GM20000 (cell line): ENCODE data around the gene STEAP1B.
A peak's percentile ranks its signal among the peaks of the same experiment; 100 is the strongest.
"Not testable (repeated sequence)": the region's sequence is repeated elsewhere in the genome, so short reads cannot be mapped to it uniquely, and the experiment has no call there.

Source experiments
- DNase-seq: peaks from one replicate; pipeline ENCODE4 v3.0.0; 2012; ENCODE audit warnings: low spot score
- TF ChIP-seq, protein P1 (sequence below): IDR thresholded peaks from 2 replicates; pipeline ENCODE4 v1.5.1; 2012; ENCODE audit warnings: mild to moderate bottlenecking, control low read depth; ENCODE audit errors: extremely low read depth, missing control alignments

STEAP1B gene

DNA sequence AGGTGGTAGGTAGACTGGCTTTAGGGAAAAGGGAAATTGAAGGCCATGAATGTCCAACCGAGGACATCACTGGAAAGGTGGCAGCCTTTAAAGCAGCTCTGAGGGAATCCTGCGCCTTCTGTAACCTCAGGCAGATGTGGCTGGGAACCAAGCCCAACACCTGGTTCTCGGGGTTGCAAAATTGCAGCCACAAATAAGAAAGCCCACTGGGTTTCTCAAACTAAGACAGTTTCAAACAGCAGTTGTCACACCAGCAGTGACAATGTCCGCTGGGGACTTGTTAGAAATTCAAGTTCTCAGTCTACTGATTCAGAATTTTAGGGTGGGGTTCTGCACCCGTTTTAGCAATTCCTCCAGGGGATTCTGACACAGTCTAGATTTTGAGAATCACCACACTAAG is 42.7 kb upstream of the STEAP1B start:
- TF ChIP-seq, protein P1, sequence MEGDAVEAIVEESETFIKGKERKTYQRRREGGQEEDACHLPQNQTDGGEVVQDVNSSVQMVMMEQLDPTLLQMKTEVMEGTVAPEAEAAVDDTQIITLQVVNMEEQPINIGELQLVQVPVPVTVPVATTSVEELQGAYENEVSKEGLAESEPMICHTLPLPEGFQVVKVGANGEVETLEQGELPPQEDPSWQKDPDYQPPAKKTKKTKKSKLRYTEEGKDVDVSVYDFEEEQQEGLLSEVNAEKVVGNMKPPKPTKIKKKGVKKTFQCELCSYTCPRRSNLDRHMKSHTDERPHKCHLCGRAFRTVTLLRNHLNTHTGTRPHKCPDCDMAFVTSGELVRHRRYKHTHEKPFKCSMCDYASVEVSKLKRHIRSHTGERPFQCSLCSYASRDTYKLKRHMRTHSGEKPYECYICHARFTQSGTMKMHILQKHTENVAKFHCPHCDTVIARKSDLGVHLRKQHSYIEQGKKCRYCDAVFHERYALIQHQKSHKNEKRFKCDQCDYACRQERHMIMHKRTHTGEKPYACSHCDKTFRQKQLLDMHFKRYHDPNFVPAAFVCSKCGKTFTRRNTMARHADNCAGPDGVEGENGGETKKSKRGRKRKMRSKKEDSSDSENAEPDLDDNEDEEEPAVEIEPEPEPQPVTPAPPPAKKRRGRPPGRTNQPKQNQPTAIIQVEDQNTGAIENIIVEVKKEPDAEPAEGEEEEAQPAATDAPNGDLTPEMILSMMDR: no peak
- no peak for DNase-seq

DNA sequence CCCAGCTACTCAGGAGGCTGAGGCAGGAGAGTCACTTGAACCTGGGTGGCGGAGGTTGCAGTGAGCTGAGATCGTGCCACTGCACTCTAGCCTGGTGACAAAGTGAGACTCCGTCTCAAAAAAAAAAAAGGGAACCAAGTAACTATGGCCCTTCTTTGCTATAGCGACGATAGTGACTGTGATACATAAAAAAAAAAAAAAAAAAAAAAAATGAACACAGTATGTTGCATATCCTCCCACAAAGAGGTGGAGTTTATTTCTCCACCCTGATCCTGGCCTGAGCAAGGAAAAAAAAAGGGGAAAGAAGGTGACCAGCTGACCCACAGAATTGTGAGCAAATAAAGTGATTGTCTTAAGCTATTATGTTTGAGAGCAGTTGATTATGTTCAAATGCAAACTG is 42.3 kb upstream of the STEAP1B start:
- TF ChIP-seq, protein P1: no peak
- DNase-seq: no peak

DNA sequence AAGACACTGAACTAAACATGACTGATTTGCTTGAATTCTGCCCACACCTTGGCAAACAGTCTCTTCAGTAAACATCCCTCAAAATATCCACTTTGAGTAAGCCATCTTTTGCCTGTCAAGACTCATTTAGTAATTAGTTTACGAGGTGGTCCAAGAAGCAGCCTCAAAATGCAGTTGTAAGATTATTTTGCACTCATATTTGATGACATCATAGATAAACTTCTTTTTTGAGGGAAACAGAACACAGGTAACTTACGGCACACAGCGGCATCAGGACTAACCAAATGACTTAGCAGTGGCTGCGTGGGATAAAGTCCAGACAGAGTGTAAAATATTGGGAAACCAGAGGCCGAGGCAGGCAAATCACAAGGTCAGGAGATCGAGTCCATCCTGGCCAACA is 41.8 kb upstream of the STEAP1B start:
- TF ChIP-seq, protein P1: no peak
- no peak for DNase-seq

DNA sequence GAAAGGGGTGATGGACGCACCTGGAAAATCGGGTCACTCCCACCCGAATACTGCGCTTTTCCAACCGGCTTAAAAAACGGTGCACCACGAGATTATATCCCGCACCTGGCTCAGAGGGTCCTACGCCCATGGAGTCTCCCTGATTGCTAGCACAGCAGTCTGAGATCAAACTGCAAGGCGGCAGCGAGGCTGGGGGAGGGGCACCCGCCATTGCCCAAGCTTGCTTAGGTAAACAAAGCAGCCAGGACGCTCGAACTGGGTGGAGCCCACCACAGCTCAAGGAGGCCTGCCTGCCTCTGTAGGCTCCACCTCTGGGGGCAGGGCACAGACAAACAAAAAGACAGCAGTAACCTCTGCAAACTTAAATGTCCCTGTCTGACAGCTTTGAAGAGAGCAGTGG is 28.5 kb upstream of the STEAP1B start:
- DNase-seq: not testable (repeated sequence)

DNA sequence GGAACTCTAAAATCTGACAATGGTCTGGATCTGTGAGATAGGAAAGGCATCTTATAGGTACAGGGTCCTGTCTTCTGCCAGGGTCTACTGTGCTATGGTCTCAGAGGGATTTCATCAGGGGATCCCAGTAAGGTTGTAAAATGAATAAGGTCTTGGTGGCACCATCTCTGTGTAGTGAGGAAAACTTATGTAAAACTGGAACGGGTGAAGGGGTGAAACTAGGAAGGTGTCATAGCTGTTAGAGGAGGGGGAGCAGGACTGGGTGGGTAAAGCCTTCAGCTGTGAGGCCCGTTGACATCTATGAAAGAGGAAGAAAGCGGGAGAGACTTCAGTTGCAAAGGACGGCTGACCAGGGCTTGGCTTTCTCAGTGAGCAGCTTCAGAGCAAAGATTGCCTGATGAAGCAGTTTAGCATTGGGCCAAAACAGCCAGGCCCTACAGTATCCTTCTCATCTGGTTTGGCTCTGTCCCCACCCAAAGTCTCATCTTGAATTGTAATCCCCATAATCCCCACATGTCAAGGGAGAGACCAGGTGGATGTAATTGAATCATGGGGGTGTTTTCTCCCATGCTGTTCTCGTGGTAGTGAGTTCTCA is 24.5 kb upstream of the STEAP1B start:
- not testable (repeated sequence) for DNase-seq

DNA sequence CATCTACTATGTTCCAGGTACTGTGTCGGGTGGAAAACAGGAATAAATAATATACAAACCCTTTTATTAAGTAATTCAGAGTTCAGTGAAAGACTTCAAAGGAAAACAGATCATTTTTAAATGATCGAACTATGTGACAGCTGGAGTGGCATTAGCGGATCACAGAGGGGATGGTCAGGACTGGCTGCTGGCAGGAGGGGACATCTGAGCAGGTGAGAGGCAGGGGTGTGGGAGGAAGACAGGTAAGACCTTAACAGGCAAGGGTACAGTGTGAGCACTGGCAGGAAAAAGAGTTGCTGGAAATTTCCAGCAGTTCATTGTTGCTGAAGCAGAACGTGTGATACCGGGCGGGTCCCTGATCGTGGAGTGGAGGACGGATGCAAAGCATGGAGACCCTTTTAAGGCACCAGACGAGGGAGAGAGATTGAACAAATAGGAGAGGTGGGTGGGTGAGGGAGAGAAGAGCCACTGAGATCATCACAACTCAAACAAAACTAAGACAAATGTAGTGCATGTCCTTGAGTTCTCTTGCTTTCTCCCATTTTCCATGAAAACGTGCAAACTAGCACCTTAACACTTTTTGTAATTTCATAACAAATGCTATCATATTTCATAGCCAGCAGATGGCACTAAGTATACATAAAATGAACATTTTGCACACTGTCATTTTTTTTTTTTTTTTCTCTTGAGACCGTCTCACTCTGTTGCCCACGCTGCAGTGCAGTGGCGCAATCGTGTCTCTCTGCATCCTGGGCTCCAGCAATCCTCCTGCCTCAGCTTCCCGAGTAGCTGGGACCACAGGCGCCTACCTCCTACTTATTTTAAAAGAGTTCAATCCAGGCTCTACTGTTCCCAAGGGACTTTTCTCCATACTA is 23.7 kb upstream of the STEAP1B start:
- not testable (repeated sequence) for DNase-seq

DNA sequence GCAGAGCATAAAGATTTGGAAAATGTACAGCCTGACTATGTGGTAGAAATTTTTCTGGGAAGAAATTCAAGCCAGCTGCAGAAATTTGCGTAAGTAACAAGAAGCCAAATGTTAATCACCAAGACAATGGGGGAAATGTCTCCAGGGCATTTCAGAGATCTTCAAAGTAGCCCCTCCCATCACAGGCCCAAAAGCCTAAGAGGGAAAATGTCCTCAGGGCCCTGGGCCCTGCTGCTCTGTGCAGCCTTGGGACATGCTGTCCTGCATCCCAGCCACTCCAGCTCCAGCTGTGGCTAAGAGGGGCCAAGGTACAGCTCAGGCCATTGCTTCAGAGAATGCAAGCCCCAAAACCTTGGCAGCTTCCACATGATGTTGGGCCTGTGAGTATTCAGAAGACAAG is 19.6 kb upstream of the STEAP1B start:
- not testable (repeated sequence) for DNase-seq

DNA sequence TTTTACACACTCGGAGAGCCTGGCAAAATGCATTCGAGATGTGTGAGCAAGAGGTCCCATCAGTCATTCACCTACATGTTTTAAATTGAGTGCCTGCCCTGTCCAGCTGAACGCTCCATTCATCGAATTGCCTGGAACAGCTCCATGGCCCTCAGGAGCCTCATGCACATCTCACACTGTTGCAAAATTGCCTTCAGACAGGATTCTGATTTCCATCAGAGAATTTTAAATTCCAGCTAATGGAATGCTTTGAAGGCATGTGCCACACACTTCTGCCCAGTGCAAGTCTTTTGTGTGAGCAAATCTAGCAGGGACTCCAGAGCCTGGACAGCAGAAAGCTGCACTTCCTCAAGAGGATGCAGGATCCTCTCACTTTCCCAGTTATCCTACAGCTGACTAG is 17.0 kb upstream of the STEAP1B start:
- DNase-seq: not testable (repeated sequence)

DNA sequence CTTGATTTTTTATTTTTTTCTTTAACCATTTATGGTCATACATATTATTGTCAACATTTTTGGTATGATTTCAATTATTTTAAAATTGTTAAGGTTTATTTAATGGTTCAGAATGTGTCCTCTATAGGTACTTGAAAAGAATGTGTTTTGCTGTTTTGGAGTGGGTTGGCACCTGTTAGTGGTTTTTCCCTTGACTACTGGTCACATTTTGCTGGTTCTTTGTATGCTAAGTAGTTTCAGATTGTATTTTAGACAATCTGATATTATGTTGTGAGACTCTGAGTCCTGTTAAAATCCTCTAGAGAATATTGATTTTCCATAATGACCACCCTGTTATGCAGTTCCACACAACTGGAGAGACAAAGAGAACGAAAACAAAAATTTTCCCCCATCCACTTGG is 15.0 kb upstream of the STEAP1B start:
- not testable (repeated sequence) for DNase-seq

DNA sequence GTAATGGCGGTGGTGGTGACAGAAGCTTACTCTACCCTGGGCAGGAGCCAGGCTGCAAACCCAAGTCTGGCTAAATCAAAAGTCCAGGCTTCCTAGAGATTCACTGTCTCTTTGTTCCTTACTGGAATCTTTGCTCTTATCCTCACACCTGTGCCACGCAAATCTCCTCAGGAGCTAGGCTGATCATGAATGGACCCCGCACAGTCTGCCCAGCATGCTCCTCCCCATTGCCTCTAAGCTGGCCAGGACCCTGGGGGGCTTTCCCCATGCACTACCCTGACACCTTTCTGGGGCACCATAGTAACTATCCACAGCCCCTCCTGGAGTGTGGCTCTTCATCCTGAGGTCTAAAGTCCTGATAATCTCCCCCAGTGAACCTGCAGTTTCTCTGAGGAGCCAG is 7.3 kb upstream of the STEAP1B start:
- not testable (repeated sequence) for DNase-seq

DNA sequence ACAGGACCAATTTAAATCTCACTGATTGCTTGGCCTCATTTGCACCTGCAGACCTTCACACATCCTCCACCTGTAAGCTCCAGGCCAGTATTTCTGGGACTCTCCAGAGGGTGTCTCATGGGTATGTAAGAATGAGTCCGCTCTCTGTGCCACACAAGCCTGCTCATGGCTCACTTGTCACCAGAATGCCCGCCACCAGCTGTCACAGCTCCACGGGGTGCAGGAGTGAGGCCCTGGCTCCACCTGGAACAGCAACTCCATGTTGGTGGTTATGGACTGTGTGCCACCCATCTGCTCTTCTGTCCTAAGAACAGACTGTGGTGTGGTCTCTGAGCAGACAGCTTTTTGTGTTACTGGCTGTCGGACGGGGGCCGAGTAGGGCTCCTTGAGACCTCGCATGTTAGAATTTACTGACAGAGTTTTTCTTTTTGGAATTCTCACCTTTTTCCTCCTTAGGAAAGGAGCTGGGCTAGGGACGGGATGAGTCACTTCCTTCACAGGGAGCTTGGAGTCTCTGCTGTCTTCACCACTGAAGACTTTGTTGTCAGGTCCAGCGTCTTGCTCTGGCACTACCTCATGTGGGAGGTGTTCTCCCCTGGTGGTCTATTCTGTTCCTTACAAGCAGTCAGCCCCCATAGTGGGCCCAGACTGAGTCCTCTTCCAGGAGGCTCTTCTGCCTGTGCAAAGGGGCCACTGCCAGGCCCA is 6.5 kb upstream of the STEAP1B start:
- DNase-seq: not testable (repeated sequence)

DNA sequence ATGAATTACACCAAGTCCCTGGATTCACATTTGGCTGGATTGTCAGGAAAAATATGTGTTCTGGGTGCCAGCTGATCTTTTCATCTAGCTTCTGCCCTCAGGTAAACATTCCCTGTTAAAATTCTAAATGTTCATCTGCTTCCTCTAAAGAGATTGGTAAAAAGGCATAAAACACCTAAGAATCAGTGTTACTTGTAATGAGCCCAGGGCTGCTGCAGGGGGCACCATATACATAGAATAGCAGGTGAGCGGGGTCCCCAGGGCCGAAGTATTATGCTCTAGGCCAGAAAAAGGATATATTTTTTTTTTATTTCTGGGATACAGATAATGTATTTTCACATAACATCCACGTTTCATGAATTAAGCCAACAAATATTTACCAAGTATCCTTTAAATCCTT is 4.5 kb upstream of the STEAP1B start:
- not testable (repeated sequence) for DNase-seq

DNA sequence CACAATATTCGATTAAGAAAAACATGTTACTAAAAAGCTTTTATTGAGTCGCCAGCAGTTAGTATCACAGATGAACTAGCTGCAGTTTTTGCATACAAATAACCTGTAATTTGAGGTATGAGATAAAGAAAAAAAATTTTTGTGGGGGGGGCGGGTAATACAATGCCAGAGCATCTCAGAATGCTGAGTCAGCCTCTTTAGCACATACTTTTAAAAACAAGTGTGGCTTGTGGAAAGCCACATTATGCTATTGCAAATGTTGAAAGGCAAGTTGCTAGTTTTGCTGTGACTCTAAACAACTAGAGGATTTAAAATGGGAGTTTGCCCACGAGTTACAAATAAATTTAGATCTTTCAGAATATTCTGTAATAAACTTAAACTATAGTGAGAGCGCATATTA is 2.1 kb upstream of the STEAP1B start:
- not testable (repeated sequence) for DNase-seq

DNA sequence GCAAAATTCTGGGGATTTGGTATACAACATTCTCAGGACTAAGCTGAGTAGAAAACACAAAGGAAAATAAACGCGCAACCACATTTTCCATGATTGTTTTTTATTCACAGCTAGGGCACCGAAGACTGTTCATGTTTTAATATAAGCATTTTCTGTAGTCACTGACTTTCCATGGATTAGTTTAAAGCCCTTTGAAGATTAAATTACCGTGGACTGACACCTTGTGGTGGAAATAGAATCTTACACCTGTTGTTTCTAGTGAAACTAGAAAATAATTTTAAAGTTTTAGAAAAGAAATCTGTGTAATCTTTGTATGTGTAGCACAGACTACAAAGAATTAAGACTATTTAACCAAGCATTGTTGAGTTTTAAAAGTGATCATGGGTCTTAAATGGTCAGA is 1.3 kb upstream of the STEAP1B start:
- DNase-seq: peak; percentile 25
